Right lobe of liver (tissue), 6 donors: ENCODE data around the gene RELCH. TPM values are rescaled to one million over a fixed set of nuclear protein-coding genes. Genes with fewer than 3 reads are reported as not detected.
A peak's percentile ranks its signal among the peaks of the same experiment; 100 is the strongest.

Experiments
- ATAC-seq, 4 donors: fragments of 200-7000 bp; cut with Tn5 transposase; one replicate each; pipeline ENCODE4 v1.9.1; 2020; ENCODE audit warnings: mild to moderate bottlenecking in 4 of 4, moderate library complexity in 4 of 4
- DNase-seq, 3 donors: peaks; one replicate each; pipeline ENCODE4 v3.0.0-alpha.2; 2020
- H3K27ac ChIP-seq, 3 donors: fragments of 200-600 bp; one replicate each; pipeline ENCODE4 v1.8.0; 2022
- H3K27me3 ChIP-seq, 2 donors: fragments of 200-600 bp; one replicate each; pipeline ENCODE4 v1.8.0; 2022
- H3K36me3 ChIP-seq, 4 donors: fragments of 200-600 bp; sonication (generic) in 1 of 4; one replicate each; pipeline versions ENCODE4 v1.5.1 to v1.8.0; 2017 to 2022; ENCODE audit warnings: control low read depth in 1 of 4
- H3K4me1 ChIP-seq, 4 donors: fragments of 200-600 bp; sonication (generic) in 1 of 4; one replicate each; pipeline versions ENCODE4 v1.5.1 to v1.8.0; 2017 to 2022; ENCODE audit warnings: control low read depth in 1 of 4
- H3K4me3 ChIP-seq, 3 donors: fragments of 200-600 bp; one replicate each; pipeline ENCODE4 v1.8.0; 2022
- H3K9me3 ChIP-seq, 4 donors: fragments of 200-600 bp; sonication (generic) in 1 of 4; one replicate each; pipeline versions ENCODE4 v1.5.1 to v1.8.0; 2017 to 2022; ENCODE audit warnings: control low read depth in 1 of 4
- POLR2A ChIP-seq: fragments of 450-650 bp; IDR thresholded peaks from one replicate; pipeline ENCODE4 v1.6.1; 2017; ENCODE audit warnings: antibody characterized with exemption, mild to moderate bottlenecking
- WGBS: methylation state at CpG from one replicate; pipeline ENCODE4 v1.1.6; 2018; ENCODE audit warnings: low coverage, low lambda C conversion rate; ENCODE audit not compliant: insufficient coverage; ENCODE audit errors: missing lambda C conversion rate; 5-methylcytosine and 5-hydroxymethylcytosine counted together
- intact Hi-C, 2 donors: fragments of 100-400 bp; cut with DNase I; formaldehyde crosslinking; loops; one replicate each; pipeline versions ENCODE4 v1.11.2 to v1.14.1; 2022
- total RNA-seq, 6 experiments: library from RNA; depleted of rRNA in 2 of 6; stranded (reverse); fragments of >200 nt in 2 of 6; fragmentation: NEBNext Ultra II Directional in 3 of 6; extraction: Animal tissue kit (Norgen Biotek cat#: 25700) in 3 of 6; gene quantifications; one replicate each; pipeline versions ENCODE4 v1.1.0 to v1.2.4, GENCODE V29; 2016 to 2023
- TF ChIP-seq, protein P1 (sequence below), 4 donors: fragments of 200-600 bp in 3 of 4; fragments of 450-650 bp in 1 of 4; IDR thresholded peaks; one replicate each; pipeline versions ENCODE4 v1.5.1 to v1.8.0; 2016 to 2022; ENCODE audit warnings: antibody characterized with exemption in 4 of 4, mild to moderate bottlenecking in 2 of 4
- donor health status: DM: no; HTN: yes; CAD: no.
- donor health status: DM: no; HTN: no; CAD: no.
- donor health status: DM: no; HTN: no; CAD: no.
- donor health status: DM: no; HTN: yes; CAD: no.
- donor health status: DM: no; HTN: yes; CAD: no.

The RELCH gene
- total RNA-seq, 6 experiments from 2014 or later, result 9.7 to 16.7 (median 11.5) TPM

DNA sequence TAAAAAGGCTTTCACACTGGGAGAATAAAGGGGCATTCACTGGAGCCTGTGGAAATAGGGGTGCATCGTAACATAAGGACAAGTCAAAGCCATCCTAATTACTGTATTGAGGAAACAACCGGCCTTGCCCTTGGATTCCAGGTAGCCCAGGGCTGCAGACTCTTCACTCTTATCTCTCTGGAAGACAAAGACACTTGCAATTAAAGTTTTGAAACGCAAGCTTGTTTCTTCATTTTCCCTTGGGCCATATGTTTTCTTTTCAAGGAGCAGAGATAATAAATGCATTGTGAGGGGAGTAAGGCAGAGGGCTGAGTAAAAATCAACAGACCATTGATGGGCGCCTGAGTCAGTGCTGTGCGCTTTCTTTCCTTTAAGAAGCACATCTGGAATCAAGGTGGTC is 149.6 kb downstream of the RELCH start:
- TF ChIP-seq, protein P1, sequence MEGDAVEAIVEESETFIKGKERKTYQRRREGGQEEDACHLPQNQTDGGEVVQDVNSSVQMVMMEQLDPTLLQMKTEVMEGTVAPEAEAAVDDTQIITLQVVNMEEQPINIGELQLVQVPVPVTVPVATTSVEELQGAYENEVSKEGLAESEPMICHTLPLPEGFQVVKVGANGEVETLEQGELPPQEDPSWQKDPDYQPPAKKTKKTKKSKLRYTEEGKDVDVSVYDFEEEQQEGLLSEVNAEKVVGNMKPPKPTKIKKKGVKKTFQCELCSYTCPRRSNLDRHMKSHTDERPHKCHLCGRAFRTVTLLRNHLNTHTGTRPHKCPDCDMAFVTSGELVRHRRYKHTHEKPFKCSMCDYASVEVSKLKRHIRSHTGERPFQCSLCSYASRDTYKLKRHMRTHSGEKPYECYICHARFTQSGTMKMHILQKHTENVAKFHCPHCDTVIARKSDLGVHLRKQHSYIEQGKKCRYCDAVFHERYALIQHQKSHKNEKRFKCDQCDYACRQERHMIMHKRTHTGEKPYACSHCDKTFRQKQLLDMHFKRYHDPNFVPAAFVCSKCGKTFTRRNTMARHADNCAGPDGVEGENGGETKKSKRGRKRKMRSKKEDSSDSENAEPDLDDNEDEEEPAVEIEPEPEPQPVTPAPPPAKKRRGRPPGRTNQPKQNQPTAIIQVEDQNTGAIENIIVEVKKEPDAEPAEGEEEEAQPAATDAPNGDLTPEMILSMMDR (IDR thresholded peaks at IDR 0.05), result no peak
- no peak for TF ChIP-seq POLR2A
- ATAC-seq (no peak), DNase-seq (no peak)
- no peaks in the 10 kb centered on the region for H3K9me3 ChIP-seq
- no peaks in the 10 kb centered on the region for H3K4me1 ChIP-seq
- H3K36me3 ChIP-seq, result no peaks in the 10 kb centered on the region
- H3K27me3 ChIP-seq, result no peaks in the 10 kb centered on the region
- 91% methylated on average over 5 of the region's 5 CpGs for WGBS
- no peak overlapping the region for H3K4me3 ChIP-seq
- intact Hi-C loops, result no loop called here
- no peak overlapping the region for H3K27ac ChIP-seq

DNA sequence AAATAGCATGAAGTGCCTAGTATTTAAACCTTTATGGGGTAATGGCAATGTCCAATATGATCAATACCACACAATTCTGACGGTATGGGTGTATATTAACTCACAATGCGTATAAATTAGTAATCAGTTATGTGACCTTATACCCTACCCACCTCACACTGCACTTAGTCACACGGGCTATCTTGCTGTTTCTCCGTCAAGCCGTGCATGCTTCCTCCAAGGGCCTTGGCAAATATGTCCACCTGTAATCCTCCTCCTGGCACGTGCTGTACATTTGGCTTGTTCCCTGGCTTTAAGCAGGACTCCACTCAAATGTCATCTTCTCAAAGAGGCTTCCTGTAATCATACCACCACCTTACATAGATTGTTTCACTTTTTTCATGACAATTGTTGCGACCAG is 150.3 kb downstream of the RELCH start:
- DNase-seq (no peak), ATAC-seq (no peak)
- Histone ChIP-seq H3K4me3 (no peak overlapping the region), H3K4me1 (no peaks in the 10 kb centered on the region), H3K36me3 (no peaks in the 10 kb centered on the region), H3K27ac (no peak overlapping the region), H3K27me3 (no peaks in the 10 kb centered on the region), H3K9me3 (no peaks in the 10 kb centered on the region)
- no peak for TF ChIP-seq POLR2A
- TF ChIP-seq, protein P1 (IDR thresholded peaks at IDR 0.05), result no peak
- intact Hi-C loops, result no loop called here
- WGBS, result 74% methylated on average over 7 of the region's 7 CpGs

DNA sequence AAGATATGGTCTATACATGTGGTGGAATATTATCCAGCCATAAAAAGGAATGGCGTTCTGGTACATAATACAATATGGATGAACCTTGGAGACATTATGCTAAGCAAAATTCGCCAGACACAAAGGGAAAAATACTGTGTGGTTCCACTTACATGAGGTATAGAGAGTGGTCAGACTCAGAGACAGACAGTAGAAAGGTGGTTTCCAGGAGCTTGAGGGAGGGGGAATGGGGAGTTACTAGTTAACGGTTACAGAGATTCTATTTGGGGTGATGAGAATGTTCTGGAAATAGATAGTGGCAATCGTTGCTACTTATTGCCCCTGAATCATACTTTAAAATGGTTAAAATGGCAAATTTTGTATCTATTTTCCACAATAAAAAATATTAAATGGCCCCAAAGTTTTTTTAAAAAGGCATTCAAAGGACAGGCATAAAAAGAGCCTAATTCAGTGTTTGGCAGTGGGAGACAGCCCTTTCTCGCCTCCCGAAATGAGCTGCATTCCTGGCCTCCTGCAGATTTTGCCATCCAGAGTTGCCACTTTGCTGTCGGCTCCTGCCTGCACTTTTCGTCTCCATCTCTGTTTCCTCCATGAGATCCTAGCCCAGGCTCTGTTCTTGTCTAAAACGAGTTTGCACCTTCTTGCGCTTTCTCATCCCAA is 151.5 kb downstream of the RELCH start:
- Histone ChIP-seq H3K4me1 (no peaks in the 10 kb centered on the region), H3K4me3 (no peak overlapping the region), H3K9me3 (no peaks in the 10 kb centered on the region), H3K27me3 (no peaks in the 10 kb centered on the region), H3K36me3 (no peaks in the 10 kb centered on the region), H3K27ac (no peak overlapping the region)
- ATAC-seq (no peak), DNase-seq (no peak)
- TF ChIP-seq POLR2A, result no peak
- TF ChIP-seq, protein P1 (IDR thresholded peaks at IDR 0.05), result no peak
- WGBS, result 66% methylated on average over 10 of the region's 10 CpGs
- intact Hi-C loops, result no loop called here

DNA sequence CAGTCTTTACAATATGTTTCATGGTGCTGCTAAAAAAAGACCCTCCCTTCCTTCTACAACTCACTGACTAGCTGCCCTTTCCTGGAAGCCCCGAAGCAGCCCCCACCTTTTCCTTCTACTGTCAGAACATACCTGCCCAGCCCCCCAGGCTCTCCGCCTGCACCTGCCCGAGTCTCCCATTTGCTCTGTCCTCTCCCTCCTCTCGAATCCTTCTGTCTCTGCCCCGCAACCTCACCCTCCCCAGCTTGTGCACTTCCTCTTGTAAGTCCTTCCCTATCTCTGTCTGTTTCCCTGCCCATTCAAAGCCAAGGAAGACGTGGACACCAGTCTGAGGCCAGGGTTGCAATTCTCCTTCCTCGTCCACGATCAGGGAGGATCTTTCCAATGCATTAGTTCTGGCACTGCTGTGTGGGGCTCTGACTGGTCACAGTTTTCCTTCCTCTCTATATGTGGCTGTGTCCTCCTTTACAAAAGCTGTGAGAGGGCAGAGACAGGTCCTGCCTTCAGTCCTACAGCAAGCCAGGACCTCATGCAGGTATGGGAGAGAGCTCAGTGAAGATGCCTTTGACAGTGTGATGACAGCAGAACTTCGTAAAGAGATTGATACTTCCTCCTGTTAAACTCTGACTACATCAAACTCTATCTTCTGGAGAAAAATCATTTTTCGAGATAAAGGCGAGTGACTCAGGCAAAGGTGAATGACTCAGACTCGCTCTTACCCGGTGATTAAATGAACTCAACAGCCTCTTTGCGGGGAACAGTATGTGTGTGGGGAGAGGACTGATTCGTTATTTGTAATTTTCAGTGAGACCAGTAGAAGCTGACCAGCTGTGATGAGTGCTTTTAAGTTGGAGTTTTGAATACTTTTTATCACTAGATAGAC is 152.3 kb downstream of the RELCH start:
- Histone ChIP-seq H3K4me3 (no peak overlapping the region), H3K27ac (no peak overlapping the region), H3K36me3 (no peaks in the 10 kb centered on the region), H3K4me1 (no peaks in the 10 kb centered on the region), H3K9me3 (no peaks in the 10 kb centered on the region), H3K27me3 (no peaks in the 10 kb centered on the region)
- intact Hi-C loops, result no loop called here
- 56% methylated on average over 14 of the region's 15 CpGs for WGBS
- DNase-seq, result no peak
- no peak for TF ChIP-seq POLR2A
- TF ChIP-seq, protein P1 (IDR thresholded peaks at IDR 0.05), result no peak
- peak; percentile 25 to 46 (median 36) for ATAC-seq
